Measurements from ENCODE around the gene CNTNAP2. TPM values are rescaled to one million over a fixed set of nuclear protein-coding genes. Genes with fewer than 3 reads are reported as not detected.

CNTNAP2 gene
- total and polyA plus RNA-seq, 8 donors, result 0.19 to 18.2 (median 0.56) TPM

GRCh38 chr7:148135997-148136396 is 2019.4 kb downstream of the CNTNAP2 start:
- TF ChIP-seq CTCF (IDR thresholded peaks at IDR 0.05) (no peak), POLR2A (IDR thresholded peaks at IDR 0.05) (no peak), POLR2AphosphoS5 (IDR thresholded peaks at IDR 0.05) (no peak), EP300 (IDR thresholded peaks at IDR 0.05) (no peak)
- intact Hi-C loops (cut with DNase I; ENCODE audit: low total_unique reads), result no loop called here
- Histone ChIP-seq H3K4me3 (no peak overlapping the region), H3K36me3 (no peaks in the 10 kb centered on the region), H3K27ac (no peak overlapping the region), H3K9me3 (no peaks in the 10 kb centered on the region), H3K27me3 (no peaks in the 10 kb centered on the region), H3K4me1 (peaks cover 0 to 19% (median 3%) of the 10 kb centered on the region in 4 donors)
- WGBS, 5 donors, result 90 to 97% (median 94%) methylated on average over 3 of the region's 3 CpGs
- no peak for DNase-seq

- Histone ChIP-seq H3K9me3 (no peaks in the 10 kb centered on the region), H3K36me3 (no peaks in the 10 kb centered on the region), H3K4me3 (no peak overlapping the region), H3K4me1 (peaks cover 0 to 5% (median 0%) of the 10 kb centered on the region in 4 donors), H3K27ac (no peak overlapping the region), H3K27me3 (no peaks in the 10 kb centered on the region)
- TF ChIP-seq POLR2AphosphoS5 (IDR thresholded peaks at IDR 0.05) (no peak), CTCF (IDR thresholded peaks at IDR 0.05) (peak in 4 of 7 experiments; percentile 27 to 63 (median 38))
- peak in 1 of 2 donors; percentile 74 for DNase-seq
- 35 to 42% (median 39%) methylated on average over 4 of the region's 4 CpGs for WGBS, 5 donors
- intact Hi-C loops (cut with DNase I; ENCODE audit: low total_unique reads), result no loop called here
These were observed 2026.2 kb downstream of the CNTNAP2 start for GRCh38 chr7:148142660-148143248.

DNA sequence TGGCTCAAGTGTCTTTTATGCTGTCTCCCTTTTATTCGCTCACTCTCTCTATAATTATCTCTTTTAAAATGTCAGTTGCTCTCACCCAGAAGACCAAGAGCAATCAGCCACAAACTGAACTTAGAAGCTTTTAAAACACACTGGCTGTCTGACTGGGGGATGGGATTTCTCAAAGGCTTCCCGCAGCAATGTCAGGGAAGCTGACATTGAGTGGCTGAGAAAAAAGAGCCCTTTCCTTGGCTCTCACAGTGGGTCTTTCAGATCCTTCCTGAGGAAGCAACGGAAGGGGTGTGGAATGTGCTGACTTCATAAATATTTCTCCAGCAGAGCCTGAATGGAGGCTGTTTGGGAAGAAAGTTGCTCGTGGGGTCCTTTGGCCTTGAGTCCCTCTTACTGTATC is 2028.2 kb downstream of the CNTNAP2 start:
- no peaks in the 10 kb centered on the region for H3K27me3 ChIP-seq
- H3K9me3 ChIP-seq, result no peaks in the 10 kb centered on the region
- TF ChIP-seq CTCF (IDR thresholded peaks at IDR 0.05), result no peak
- H3K27ac ChIP-seq, result no peak overlapping the region
- no peaks in the 10 kb centered on the region for H3K4me1 ChIP-seq
- no peak overlapping the region for H3K4me3 ChIP-seq
- DNase-seq, result no peak
- WGBS, 5 donors, result 54 to 68% (median 64%) methylated on average over 4 of the region's 4 CpGs
- intact Hi-C loops (cut with DNase I; ENCODE audit: low total_unique reads), result no loop called here
- no peaks in the 10 kb centered on the region for H3K36me3 ChIP-seq

- H3K9me3 ChIP-seq, result no peaks in the 10 kb centered on the region
- H3K27ac ChIP-seq, result no peak overlapping the region
- H3K36me3 ChIP-seq, result no peaks in the 10 kb centered on the region
- no peaks in the 10 kb centered on the region for H3K27me3 ChIP-seq
- H3K4me3 ChIP-seq, result no peak overlapping the region
- H3K4me1 ChIP-seq, result no peaks in the 10 kb centered on the region
- 73 to 97% (median 96%) methylated on average over 2 of the region's 2 CpGs for WGBS, 5 donors
- TF ChIP-seq EP300 (IDR thresholded peaks at IDR 0.05), result no peak
- no peak for TF ChIP-seq POLR2AphosphoS5 (IDR thresholded peaks at IDR 0.05)
- no peak for DNase-seq
- intact Hi-C loops (cut with DNase I; ENCODE audit: low total_unique reads), result no loop called here
These were observed 2029.7 kb downstream of the CNTNAP2 start for GRCh38 chr7:148146346-148146745.

GRCh38 chr7:148147438-148147837 is 2030.8 kb downstream of the CNTNAP2 start:
- no peaks in the 10 kb centered on the region for H3K36me3 ChIP-seq
- TF ChIP-seq EP300 (IDR thresholded peaks at IDR 0.05) (no peak), CTCF (IDR thresholded peaks at IDR 0.05) (no peak), POLR2AphosphoS5 (IDR thresholded peaks at IDR 0.05) (no peak), POLR2A (IDR thresholded peaks at IDR 0.05) (no peak)
- no peak overlapping the region for H3K27ac ChIP-seq
- no peaks in the 10 kb centered on the region for H3K27me3 ChIP-seq
- no peak for DNase-seq
- H3K4me3 ChIP-seq, result no peak overlapping the region
- intact Hi-C loops (cut with DNase I; ENCODE audit: low total_unique reads), result no loop called here
- no peaks in the 10 kb centered on the region for H3K9me3 ChIP-seq
- no peaks in the 10 kb centered on the region for H3K4me1 ChIP-seq
- WGBS, 5 donors, result 91 to 95% (median 92%) methylated on average over 6 of the region's 6 CpGs

Data from stomach (tissue), 9 donors.